SIG-M5 treated with dmso at 0.1 percent for 504 hours (cell line): Measurements from ENCODE around the gene ZNF497.
"Not testable (repeated sequence)": the region's sequence is repeated elsewhere in the genome, so short reads cannot be mapped to it uniquely, and the experiment has no call there.

ENCODE experiments used
- DNase-seq: peaks from one replicate; lab custom pipeline; 2025; ENCODE audit not compliant: unreplicated experiment; lab: John Stamatoyannopoulos, UW

The ZNF497 gene

GRCh38 chr19:58317476-58318072 is 45.0 kb downstream of the ZNF497 start:
- peak; percentile 22 for DNase-seq

GRCh38 chr19:58315580-58315979 is 47.0 kb downstream of the ZNF497 start:
- no peak for DNase-seq

GRCh38 chr19:58311345-58311865 is 51.1 kb downstream of the ZNF497 start:
- DNase-seq = no peak

GRCh38 chr19:58310685-58311084 is 51.9 kb downstream of the ZNF497 start:
- DNase-seq = not testable (repeated sequence)

- no peak for DNase-seq
Observed at GRCh38 chr19:58307736-58308135, 54.8 kb downstream of the ZNF497 start.

GRCh38 chr19:58305932-58306323 is 56.6 kb downstream of the ZNF497 start:
- peak; percentile 14 for DNase-seq

GRCh38 chr19:58305065-58305931 is 57.3 kb downstream of the ZNF497 start, which contains the start of gene ERVK3-1:
TSS of gene ERVK3-1 (plus strand) at chr19:58305377. CDS start at chr19:58312169, 6,792 bp downstream.
- peak; percentile 95 for DNase-seq

GRCh38 chr19:58304748-58305064 is 57.8 kb downstream of the ZNF497 start:
- no peak for DNase-seq
